Measurements from ENCODE around the gene IER3.
A peak's percentile ranks its signal among the peaks of the same experiment; 100 is the strongest.

Gene IER3, protein sequence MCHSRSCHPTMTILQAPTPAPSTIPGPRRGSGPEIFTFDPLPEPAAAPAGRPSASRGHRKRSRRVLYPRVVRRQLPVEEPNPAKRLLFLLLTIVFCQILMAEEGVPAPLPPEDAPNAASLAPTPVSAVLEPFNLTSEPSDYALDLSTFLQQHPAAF

GRCh38 chr6:30744054-30744805, at the start of gene IER3:
TSS of gene IER3 (minus strand) at chr6:30744547. CDS start at chr6:30744518, 29 bp downstream.
- DNase-seq: peak; percentile 87

DNA sequence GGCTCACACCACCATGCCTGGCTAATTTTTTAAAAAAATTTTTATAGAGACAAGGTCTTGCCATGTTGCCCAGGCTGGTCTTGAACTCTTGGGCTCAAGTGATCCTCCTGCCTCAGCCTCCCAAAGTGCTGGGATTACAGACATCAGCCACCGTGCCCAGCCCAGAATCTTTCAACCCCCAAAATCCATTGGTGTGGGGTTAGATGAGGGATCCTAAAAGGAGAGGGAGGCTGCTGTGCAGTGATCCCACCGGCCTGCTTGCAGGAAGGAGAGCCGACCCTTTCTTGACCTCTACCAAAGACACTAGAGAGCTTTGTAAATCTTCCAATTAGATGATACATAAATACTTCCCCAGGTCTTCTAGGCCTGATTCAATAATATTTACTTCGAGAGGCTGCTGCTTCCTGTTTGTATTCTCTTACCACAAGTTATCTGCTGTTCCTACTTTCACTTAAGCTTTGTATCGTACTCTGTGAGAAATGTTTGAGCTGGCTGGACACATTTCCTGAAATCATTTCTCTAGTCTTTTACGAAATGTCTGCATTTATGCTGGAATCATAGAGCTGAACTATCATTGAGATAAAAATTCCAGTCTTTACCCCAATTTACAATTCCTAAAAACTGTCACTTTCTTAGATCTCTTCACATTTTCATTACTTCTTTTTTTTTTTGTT, 49.3 kb upstream of the IER3 start:
- DNase-seq: no peak

- no peak for DNase-seq
These were observed 48.4 kb upstream of the IER3 start for GRCh38 chr6:30792786-30793185.

DNA sequence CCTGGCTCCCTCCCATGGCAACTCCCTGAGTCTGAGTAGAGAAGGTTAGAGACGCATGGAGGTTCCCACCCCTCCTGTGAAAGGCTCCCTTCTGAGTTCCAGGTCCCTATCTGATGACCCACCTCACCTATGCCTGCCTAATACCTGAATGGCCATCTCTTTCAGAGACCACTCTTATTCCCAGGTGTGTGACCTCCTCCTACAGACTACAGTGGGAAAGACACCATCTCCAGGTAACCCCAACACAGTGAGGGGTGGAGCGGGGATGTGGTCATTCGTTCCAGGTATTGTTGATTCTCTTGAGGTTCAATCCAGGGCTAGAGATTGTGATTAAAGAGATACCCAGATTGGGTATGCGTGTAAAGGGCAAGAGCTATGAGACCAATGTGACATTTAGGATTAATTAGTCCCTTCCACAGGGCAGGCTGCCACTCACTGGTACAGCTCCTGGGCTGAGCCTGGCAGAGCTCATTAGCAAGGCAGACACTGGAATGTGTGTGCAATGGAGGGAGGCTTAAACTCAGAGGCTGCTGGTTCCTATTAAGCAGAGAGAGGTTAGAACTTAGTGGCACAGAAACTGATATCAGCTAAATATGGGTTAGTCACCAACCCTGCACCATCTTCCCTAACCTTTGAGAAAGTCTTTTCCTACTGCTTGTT, 46.5 kb upstream of the IER3 start:
- no peak for DNase-seq

DNA sequence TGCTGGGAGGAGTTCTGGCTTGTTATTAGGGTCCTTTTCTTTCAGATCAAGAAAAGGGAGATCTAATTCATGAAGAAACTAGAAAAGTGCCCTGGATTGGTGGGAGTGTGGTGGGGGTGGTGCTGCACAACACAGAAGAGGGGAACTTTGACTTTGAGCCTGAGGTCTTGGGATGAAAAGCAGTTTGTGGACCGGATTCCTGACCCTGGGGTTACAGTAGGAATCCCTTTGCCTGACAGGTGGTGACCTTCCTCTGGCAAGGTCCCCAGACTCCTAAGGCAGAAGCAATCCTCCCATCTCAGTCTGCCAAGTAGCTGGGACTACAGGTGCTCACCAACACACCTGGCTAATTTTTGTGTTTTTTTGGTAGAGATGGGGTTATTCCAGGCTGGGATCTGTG, 45.3 kb upstream of the IER3 start:
- no peak for DNase-seq

DNA sequence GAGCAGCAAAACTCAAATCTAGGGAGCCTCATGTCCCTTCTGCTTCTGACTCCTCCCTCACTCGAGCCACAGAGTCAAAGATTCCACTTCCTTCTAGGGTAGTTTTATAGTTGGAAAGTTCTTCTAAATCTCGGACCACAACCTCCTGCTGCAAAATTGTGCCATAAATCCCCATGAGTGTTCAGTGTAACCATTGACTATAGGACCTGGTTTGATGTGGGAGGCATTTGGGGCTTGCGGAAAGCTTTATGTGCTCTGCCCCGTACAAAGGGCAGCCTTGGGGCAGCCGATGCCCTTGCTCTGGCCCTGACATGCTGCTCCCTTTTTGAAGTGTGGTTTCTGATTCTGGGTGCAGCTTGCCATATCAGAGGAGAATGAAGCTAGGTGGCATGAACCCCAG, 43.6 kb upstream of the IER3 start:
- no peak for DNase-seq

DNA sequence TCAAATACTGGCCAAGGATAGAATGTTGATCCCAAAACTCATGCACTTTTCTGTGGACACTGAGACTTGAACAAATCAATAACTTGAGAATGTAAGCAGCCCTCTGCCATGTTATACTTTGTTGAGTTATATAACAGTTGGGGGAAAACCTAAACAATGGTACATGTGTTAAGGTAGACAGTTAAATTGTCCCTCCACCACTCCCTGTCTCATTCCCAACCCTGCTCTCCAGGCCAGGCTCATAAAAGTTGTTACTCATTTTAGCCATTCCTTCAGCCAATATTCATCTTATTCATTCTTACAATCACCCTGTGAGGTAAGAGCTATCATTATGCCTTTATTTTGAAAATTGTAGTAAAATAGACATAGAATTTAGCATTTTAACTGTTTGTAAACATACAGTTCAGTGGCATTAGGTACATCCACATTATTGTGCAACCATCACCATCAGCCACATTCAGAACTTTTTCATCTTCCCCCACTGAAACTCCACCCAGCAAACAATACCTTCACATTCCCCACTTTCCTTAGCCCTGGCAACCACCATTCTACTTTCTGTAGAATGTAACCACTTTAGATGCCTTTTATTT, 38.2 kb upstream of the IER3 start:
- DNase-seq: no peak

- peak; percentile 95 for DNase-seq
These were observed 37.5 kb upstream of the IER3 start for GRCh38 chr6:30781743-30782424.

GRCh38 chr6:30781395-30781742, 37.0 kb upstream of the IER3 start:
- no peak for DNase-seq

DNA sequence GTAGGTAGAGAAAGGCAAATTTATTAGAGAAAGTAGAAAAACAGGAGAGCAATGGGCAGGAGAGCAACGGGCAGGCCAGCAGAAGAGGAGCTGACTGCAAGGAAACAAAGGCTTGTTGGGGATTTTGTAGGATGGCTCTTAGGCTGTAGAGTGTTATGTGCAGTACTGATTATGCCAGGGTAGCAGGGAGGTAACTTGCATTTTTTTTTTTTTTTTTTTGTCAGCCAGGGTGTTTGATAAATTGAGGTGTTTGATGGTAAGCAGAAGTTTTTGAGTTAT, 36.2 kb upstream of the IER3 start:
- DNase-seq: no peak

- DNase-seq: no peak
These were observed 35.7 kb upstream of the IER3 start for GRCh38 chr6:30779850-30780641.

DNA sequence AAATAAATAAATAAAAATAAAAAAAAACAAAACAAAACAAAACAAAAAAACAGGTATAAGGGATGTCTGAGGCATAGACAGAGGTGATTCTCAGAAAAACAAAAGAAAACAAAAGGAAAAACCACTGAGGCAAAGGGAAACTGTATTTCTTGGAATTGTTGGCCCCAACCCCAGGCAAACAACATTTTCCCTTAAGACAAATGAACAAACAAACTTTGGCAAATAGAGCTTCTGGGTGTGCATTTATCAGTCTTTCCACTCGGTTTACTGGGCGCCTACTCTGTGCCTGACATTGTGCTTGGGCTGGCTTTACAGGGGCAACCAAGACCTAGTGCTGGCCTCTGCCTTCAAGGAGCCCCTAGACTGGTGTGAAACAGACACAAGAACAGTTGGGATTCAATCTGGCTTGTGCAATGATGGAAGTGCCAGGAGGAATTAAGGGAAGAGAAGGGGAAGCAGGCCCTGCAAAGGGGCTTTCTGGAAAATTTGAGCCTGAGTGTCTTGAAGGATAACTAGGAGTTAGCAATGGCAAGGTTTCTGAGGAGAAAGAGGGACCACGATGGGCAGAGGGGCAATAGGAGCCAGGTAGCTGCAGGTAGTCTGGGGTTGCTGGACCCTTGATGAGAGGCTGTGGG, 33.8 kb upstream of the IER3 start:
- DNase-seq: no peak

GRCh38 chr6:30777155-30777485, 32.8 kb upstream of the IER3 start:
- DNase-seq: no peak

DNA sequence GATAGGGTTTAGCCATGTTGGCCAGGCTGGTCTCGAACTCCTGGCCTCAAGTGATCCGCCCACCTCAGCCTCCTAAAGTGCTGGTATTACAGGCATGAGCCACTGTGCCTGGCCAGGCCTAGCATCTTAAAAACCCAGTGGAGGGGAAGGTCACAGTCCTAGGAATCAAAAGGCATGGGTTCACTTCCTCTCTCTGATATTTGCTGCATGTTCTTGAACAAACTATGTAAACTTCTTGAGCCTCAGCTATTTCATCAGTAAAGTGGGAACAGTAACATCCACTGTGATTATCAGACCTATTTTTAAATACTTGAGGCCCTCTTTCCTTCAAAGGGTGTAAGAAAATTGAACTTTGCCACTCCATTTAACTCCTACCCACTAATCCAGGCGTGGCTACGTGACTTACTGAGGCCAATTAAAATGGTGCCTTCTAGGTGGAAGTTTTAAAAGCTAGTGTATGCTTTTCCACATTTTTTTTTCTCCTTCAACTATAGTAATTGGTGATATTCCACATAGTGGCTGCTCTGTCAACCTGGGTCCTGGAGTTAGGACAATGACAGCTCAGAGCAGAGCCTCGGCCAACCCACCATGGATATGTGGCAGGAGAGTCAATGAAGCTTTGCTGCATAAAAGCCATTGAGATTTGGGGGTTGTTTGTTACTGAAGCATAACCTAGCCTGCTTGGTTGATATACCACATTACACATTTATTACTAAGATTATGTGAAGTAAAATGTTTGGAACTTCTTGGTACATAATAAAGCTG, 32.2 kb upstream of the IER3 start:
- no peak for DNase-seq

DNA sequence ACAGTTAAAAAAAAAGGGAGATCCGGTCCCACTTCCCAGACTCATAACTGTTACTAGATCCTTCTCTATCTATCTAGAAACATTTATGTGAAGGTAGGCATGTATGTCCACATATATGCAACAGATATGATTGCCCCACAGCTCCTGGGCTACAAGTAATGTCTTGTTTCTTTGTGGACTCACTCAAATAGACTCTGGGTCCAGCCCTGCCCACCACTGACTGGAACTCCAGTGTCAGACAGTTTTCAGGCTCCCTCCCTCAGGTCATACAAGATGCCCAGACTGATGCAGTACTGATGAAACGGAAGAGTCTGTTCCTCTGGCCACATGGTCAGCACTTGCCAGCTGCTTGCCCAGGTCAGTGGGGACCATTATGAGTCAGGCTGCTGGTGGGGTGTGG, 30.8 kb upstream of the IER3 start:
- no peak for DNase-seq

DNA sequence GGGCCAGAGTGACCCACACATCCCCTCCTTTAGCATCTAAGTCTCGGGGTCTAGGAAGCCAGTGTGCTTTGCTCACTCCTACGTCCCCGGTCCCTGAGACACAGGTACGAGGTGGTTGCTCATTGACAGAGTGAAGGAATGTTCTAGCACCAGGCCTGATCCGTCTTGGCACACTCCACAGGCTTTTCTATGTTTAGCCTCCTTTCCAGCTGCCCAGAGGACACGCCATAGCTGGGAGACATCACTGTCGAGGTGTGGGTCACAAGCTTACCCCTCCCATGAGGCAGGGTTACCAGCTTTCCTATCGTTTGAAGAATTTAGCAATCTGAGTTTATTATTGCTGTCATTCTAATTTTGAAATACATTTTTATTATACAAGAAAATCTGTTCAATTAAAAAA, 30.4 kb upstream of the IER3 start:
- no peak for DNase-seq

- DNase-seq: no peak
These were observed 26.2 kb upstream of the IER3 start for GRCh38 chr6:30770592-30770991.

- no peak for DNase-seq
These were observed 25.6 kb upstream of the IER3 start for GRCh38 chr6:30769853-30770524.

- DNase-seq: no peak
These were observed 24.9 kb upstream of the IER3 start for GRCh38 chr6:30769088-30769852.

DNA sequence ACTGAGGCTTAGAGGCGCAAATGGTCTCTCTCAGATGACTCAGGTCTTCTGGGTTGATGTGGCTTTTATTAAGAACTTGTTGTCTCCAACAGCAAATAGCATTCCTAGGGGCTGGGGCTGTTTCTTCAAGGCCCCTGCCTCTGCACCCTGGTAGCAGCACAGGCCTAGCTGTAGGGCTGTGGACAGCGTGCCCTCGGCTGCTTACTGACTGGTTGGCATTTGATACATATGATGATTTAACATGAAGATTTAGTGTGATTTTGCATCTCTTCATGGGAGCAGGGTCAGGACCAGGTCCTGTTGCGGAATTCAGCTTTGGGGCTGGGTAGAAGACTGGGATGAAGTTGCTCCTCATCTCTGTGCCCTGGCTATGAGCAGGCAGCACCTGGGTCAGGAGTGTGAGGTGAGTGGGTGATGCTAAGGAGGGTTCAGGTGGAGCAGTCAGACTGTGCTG, 24.3 kb upstream of the IER3 start:
- no peak for DNase-seq

Data from right hindlimb (tissue), 1 donor.